Right atrium auricular region (tissue), 2 donors: Measurements from ENCODE around the gene SC5D. TPM values are rescaled to one million over a fixed set of nuclear protein-coding genes. Genes with fewer than 3 reads are reported as not detected.

ENCODE experiments used
- DNase-seq: peaks from one replicate; pipeline ENCODE4 v3.0.0-alpha.2; 2019; ENCODE audit warnings: low spot score
- H3K27ac ChIP-seq, 2 donors: fragments of 200-600 bp; sonication (generic); 1 replicate in 1 of 2; 2 replicates in 1 of 2; pipeline ENCODE4 v1.5.1; 2016 to 2019
- H3K27me3 ChIP-seq, 2 donors: fragments of 200-600 bp; sonication (generic); one replicate each; pipeline versions ENCODE4 v1.5.1 to v1.6.0; 2017 to 2019
- H3K36me3 ChIP-seq: fragments of 200-600 bp; sonication (generic); one replicate; pipeline ENCODE4 v1.5.1; 2016
- H3K4me1 ChIP-seq, 2 donors: fragments of 200-600 bp; sonication (generic); one replicate each; pipeline versions ENCODE4 v1.5.1 to v1.6.0; 2017 to 2019
- H3K4me3 ChIP-seq, 2 donors: fragments of 200-600 bp; sonication (generic); 1 replicate in 1 of 2; 2 replicates in 1 of 2; pipeline ENCODE4 v1.5.1; 2017 to 2019; ENCODE audit warnings: mild to moderate bottlenecking in 1 of 2, moderate library complexity in 1 of 2
- H3K9me3 ChIP-seq, 2 donors: fragments of 200-600 bp; sonication (generic); one replicate each; pipeline ENCODE4 v1.5.1; 2019
- total RNA-seq, 2 donors: library from RNA; depleted of rRNA; stranded (reverse); fragments of >200 nt; gene quantifications; one replicate each; pipeline ENCODE4 v1.1.0, GENCODE V29; 2016
- TF ChIP-seq, protein P1 (sequence below), 2 donors: fragments of 200-600 bp; sonication (generic); IDR thresholded peaks; one replicate each; pipeline ENCODE4 v1.5.1; 2019; ENCODE audit warnings: antibody characterized with exemption in 2 of 2

The SC5D gene
- total RNA-seq, 2 donors from 2014 or later: 21.6 to 22.1 TPM

DNA sequence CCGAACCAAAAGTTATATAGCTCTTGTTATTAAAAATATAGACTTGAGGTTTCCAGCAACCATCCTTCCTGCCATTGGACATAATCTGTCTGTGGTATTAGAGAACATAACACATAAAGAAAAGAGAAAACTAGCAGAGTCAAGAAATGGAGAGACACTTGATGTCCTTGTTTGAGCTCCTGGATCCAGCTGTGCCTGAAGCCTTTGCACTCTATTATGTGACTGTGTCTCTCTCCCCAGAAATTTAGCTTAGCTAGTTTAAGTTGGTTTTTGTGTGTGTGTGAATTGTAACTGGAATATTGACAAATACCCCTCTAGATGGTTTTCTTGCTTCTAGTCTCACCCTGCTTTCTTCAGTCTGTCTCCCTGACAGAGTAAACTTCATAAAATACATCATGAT lies 61.6 kb downstream of the SC5D start:
- no peaks in the 10 kb centered on the region for H3K36me3 ChIP-seq
- H3K4me3 ChIP-seq: no peak overlapping the region
- peaks cover 0 to 18% of the 10 kb centered on the region in 2 donors for H3K4me1 ChIP-seq
- TF ChIP-seq, protein P1, sequence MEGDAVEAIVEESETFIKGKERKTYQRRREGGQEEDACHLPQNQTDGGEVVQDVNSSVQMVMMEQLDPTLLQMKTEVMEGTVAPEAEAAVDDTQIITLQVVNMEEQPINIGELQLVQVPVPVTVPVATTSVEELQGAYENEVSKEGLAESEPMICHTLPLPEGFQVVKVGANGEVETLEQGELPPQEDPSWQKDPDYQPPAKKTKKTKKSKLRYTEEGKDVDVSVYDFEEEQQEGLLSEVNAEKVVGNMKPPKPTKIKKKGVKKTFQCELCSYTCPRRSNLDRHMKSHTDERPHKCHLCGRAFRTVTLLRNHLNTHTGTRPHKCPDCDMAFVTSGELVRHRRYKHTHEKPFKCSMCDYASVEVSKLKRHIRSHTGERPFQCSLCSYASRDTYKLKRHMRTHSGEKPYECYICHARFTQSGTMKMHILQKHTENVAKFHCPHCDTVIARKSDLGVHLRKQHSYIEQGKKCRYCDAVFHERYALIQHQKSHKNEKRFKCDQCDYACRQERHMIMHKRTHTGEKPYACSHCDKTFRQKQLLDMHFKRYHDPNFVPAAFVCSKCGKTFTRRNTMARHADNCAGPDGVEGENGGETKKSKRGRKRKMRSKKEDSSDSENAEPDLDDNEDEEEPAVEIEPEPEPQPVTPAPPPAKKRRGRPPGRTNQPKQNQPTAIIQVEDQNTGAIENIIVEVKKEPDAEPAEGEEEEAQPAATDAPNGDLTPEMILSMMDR (IDR thresholded peaks at IDR 0.05): no peak
- no peaks in the 10 kb centered on the region for H3K9me3 ChIP-seq
- DNase-seq: no peak
- no peak overlapping the region for H3K27ac ChIP-seq
- H3K27me3 ChIP-seq: no peaks in the 10 kb centered on the region

- no peaks in the 10 kb centered on the region for H3K36me3 ChIP-seq
- TF ChIP-seq, protein P1 (IDR thresholded peaks at IDR 0.05): no peak
- H3K9me3 ChIP-seq: no peaks in the 10 kb centered on the region
- H3K27ac ChIP-seq: peak overlapping the region in 1 of 2 donors; percentile 67
- peaks cover 0 to 13% of the 10 kb centered on the region in 2 donors for H3K4me1 ChIP-seq
- H3K4me3 ChIP-seq: no peak overlapping the region
- no peaks in the 10 kb centered on the region for H3K27me3 ChIP-seq
- no peak for DNase-seq
These were observed 63.8 kb downstream of the SC5D start for GRCh38 chr11:121356357-121356756.

Other genes starting within 250 kb of the SC5D start
- 1 to 10 TPM; 1.6 to 3.1 TPM for gene TECTA, start 191.5 kb upstream of the SC5D start, total RNA-seq
- gene SORL1, start 159.5 kb downstream of the SC5D start, total RNA-seq: 1 to 10 TPM; 6.4 to 7.5 TPM